GM21526 (cell line): ENCODE measurements around the gene SLC6A8.
"Not testable (repeated sequence)": the region's sequence is repeated elsewhere in the genome, so short reads cannot be mapped to it uniquely, and the experiment has no call there.

Experiments
- ATAC-seq: cut with Tn5 transposase; IDR thresholded peaks from one replicate; pipeline ENCODE4 v1.9.1; 2021; ENCODE audit warnings: moderate library complexity; ENCODE audit not compliant: unreplicated experiment, low FRiP score

The SLC6A8 gene

GRCh38 chrX:153691032-153691827 lies 3.5 kb downstream of the SLC6A8 start:
- not testable (repeated sequence) for ATAC-seq

GRCh38 chrX:153692003-153692402 lies 4.3 kb downstream of the SLC6A8 start:
- ATAC-seq = no peak

GRCh38 chrX:153692611-153693156 lies 5.0 kb downstream of the SLC6A8 start:
- no peak for ATAC-seq

- no peak for ATAC-seq
Observed at GRCh38 chrX:153693216-153694086, 5.7 kb downstream of the SLC6A8 start.

GRCh38 chrX:153694256-153694655 lies 6.5 kb downstream of the SLC6A8 start:
- ATAC-seq = not testable (repeated sequence)

- no peak for ATAC-seq
Observed at GRCh38 chrX:153694687-153695270, 7.1 kb downstream of the SLC6A8 start.

- no peak for ATAC-seq
Observed at GRCh38 chrX:153696100-153696499, 8.4 kb downstream of the SLC6A8 start.

- not testable (repeated sequence) for ATAC-seq
Observed at GRCh38 chrX:153696538-153696937, 8.8 kb downstream of the SLC6A8 start.

- ATAC-seq = not testable (repeated sequence)
Observed at GRCh38 chrX:153696986-153697722, 9.4 kb downstream of the SLC6A8 start.

GRCh38 chrX:153697924-153698865 lies 10.5 kb downstream of the SLC6A8 start:
- no peak for ATAC-seq

GRCh38 chrX:153699210-153699783 lies 11.6 kb downstream of the SLC6A8 start:
- not testable (repeated sequence) for ATAC-seq

GRCh38 chrX:153699784-153700371 lies 12.2 kb downstream of the SLC6A8 start:
- not testable (repeated sequence) for ATAC-seq

- ATAC-seq = no peak
Observed at GRCh38 chrX:153700376-153700945, 12.7 kb downstream of the SLC6A8 start.

GRCh38 chrX:153700967-153701366 lies 13.2 kb downstream of the SLC6A8 start:
- ATAC-seq = no peak

- ATAC-seq = no peak
Observed at GRCh38 chrX:153701706-153702105, 14.0 kb downstream of the SLC6A8 start.

- no peak for ATAC-seq
Observed at GRCh38 chrX:153702336-153703035, 14.8 kb downstream of the SLC6A8 start.

GRCh38 chrX:153703036-153703370 lies 15.3 kb downstream of the SLC6A8 start:
- ATAC-seq = no peak
